OCI-LY7 (cell line): ENCODE measurements around the gene QSOX1. TPM values are rescaled to one million over a fixed set of nuclear protein-coding genes. Genes with fewer than 3 reads are reported as not detected.

Source experiments
- BruUV-seq: library from RNA; stranded (reverse); fragments of 400-500 nt; replicated peaks from 2 replicates; lab custom pipeline; 2021; lab: Mats Ljungman, UMichigan
- CTCF ChIA-PET: fragments of 300-600 bp; sonication (Branson Sonifier 250); formaldehyde crosslinking; loops from one replicate; lab custom pipeline; 2022; ENCODE audit warnings: antibody characterized with exemption; ENCODE audit not compliant: unreplicated experiment; lab: Charles Lee
- POLR2A ChIA-PET: fragments of 300-600 bp; sonication (Branson Sonifier 250); formaldehyde crosslinking; loops from one replicate; lab custom pipeline; 2022; ENCODE audit warnings: antibody characterized with exemption; lab: Charles Lee
- DNase-seq: peaks from one replicate; pipeline ENCODE4 v3.0.0-alpha.2; 2015; ENCODE audit warnings: low spot score
- H2AFZ ChIP-seq: fragments of 200-600 bp; sonication (generic), shearing (Covaris generic); 2 replicates; pipeline ENCODE4 v1.6.1; 2014; ENCODE audit warnings: mild to moderate bottlenecking, antibody characterized with exemption, low read length, moderate library complexity
- H3K27ac ChIP-seq: fragments of 200-600 bp; sonication (generic); 2 replicates; pipeline ENCODE4 v1.5.1; 2014; ENCODE audit warnings: mixed run types, low read depth, mild to moderate bottlenecking, moderate library complexity, low read length, inconsistent platforms; ENCODE audit not compliant: poor library complexity, severe bottlenecking
- H3K36me3 ChIP-seq: fragments of 200-600 bp; sonication (generic); 2 replicates; pipeline ENCODE4 v1.6.1; 2014; ENCODE audit warnings: mild to moderate bottlenecking, antibody characterized with exemption, low read length, moderate library complexity, mixed read lengths; ENCODE audit not compliant: insufficient read depth
- H3K4me1 ChIP-seq: fragments of 200-600 bp; sonication (generic); 2 replicates; pipeline ENCODE4 v1.5.1; 2014; ENCODE audit warnings: mild to moderate bottlenecking, low read length; ENCODE audit not compliant: insufficient read depth, poor library complexity, severe bottlenecking
- H3K4me2 ChIP-seq: fragments of 200-600 bp; sonication (generic); 2 replicates; pipeline ENCODE4 v1.6.1; 2014; ENCODE audit warnings: mild to moderate bottlenecking, low read length
- H3K4me3 ChIP-seq: fragments of 200-600 bp; sonication (generic); 2 replicates; pipeline ENCODE4 v1.5.1; 2014; ENCODE audit warnings: mild to moderate bottlenecking, low read depth, low read length; ENCODE audit not compliant: poor library complexity, severe bottlenecking
- H3K79me2 ChIP-seq: fragments of 200-600 bp; sonication (generic); 2 replicates; pipeline ENCODE4 v1.6.1; 2016; ENCODE audit warnings: low read depth, mild to moderate bottlenecking, low read length, moderate library complexity, mixed read lengths; ENCODE audit not compliant: insufficient read depth
- H3K9me2 ChIP-seq: fragments of 200-600 bp; sonication (generic); 2 replicates; pipeline ENCODE4 v1.6.1; 2016; ENCODE audit warnings: mild to moderate bottlenecking, low read length, mixed read lengths; ENCODE audit not compliant: insufficient read depth
- H3K9me3 ChIP-seq: fragments of 200-600 bp; sonication (generic); 2 replicates; pipeline ENCODE4 v1.6.1; 2014; ENCODE audit warnings: mild to moderate bottlenecking, mixed run types, low read length, mixed read lengths
- H4K20me1 ChIP-seq: fragments of 200-600 bp; sonication (generic); 2 replicates; pipeline ENCODE4 v1.6.1; 2014; ENCODE audit warnings: mild to moderate bottlenecking, antibody characterized with exemption, low read length, moderate library complexity, mixed read lengths; ENCODE audit not compliant: insufficient read depth
- CTCF ChIP-seq: fragments of 200-600 bp; sonication (generic); conservative IDR thresholded peaks from 2 replicates; pipeline ENCODE4 v1.5.1; 2014; ENCODE audit warnings: mild to moderate bottlenecking, antibody characterized with exemption, low read length, moderate library complexity, mixed read lengths
- EZH2phosphoT487 ChIP-seq: fragments of 200-600 bp; sonication (generic); IDR thresholded peaks from 2 replicates; pipeline ENCODE4 v1.6.1; 2018; ENCODE audit warnings: low read depth, borderline replicate concordance, mild to moderate bottlenecking, mixed run types, antibody characterized with exemption, low read length, moderate library complexity, mixed read lengths
- intact Hi-C: fragments of 100-400 bp; cut with micrococcal nuclease; formaldehyde crosslinking; loops from one replicate; pipeline ENCODE4 v1.10.0; 2022; ENCODE audit not compliant: unreplicated experiment
- total RNA-seq, 2 experiments: library from RNA; depleted of rRNA in 1 of 2; stranded (reverse); fragments of >200 nt in 1 of 2; shearing (Covaris generic) in 1 of 2; gene quantifications; 2 replicates each; pipeline ENCODE4 v1.2.3, GENCODE V29; 2014 to 2022

QSOX1 gene
- total RNA-seq, 2 experiments from 2014 or later: 8.4 to 23.6 TPM

- H3K4me1 ChIP-seq: no peaks in the 10 kb centered on the region
- no peak overlapping the region for H3K4me3 ChIP-seq
- no peaks in the 10 kb centered on the region for H3K36me3 ChIP-seq
- H3K4me2 ChIP-seq: no peak overlapping the region
- H2AFZ ChIP-seq: no peak overlapping the region
- no peaks in the 10 kb centered on the region for H3K9me3 ChIP-seq
- POLR2A ChIA-PET: interaction anchor here (1.2 kb wide), 1 partner anchor 22 kb away, joined by 3 read pairs; no protein-coding TSS in a partner anchor
- no peaks in the 10 kb centered on the region for H4K20me1 ChIP-seq
- H3K79me2 ChIP-seq: no peaks in the 10 kb centered on the region
- DNase-seq: no peak
- intact Hi-C loops: no loop called here
- TF ChIP-seq EZH2phosphoT487 (no peak), CTCF (no peak)
- BruUV-seq: no TSS peak
- no peak overlapping the region for H3K27ac ChIP-seq
- CTCF ChIA-PET: no interaction called here
- no peaks in the 10 kb centered on the region for H3K9me2 ChIP-seq
Observed at GRCh38 chr1:180123463-180123936, 31.2 kb upstream of the QSOX1 start.

- no peak for DNase-seq
- no TSS peak for BruUV-seq
- Histone ChIP-seq H3K4me1 (no peaks in the 10 kb centered on the region), H2AFZ (no peak overlapping the region), H3K4me3 (no peak overlapping the region), H3K9me3 (no peaks in the 10 kb centered on the region), H3K9me2 (no peaks in the 10 kb centered on the region), H3K36me3 (no peaks in the 10 kb centered on the region), H4K20me1 (no peaks in the 10 kb centered on the region), H3K4me2 (no peak overlapping the region), H3K79me2 (no peaks in the 10 kb centered on the region), H3K27ac (no peak overlapping the region)
- intact Hi-C loops: no loop called here
- CTCF ChIA-PET: no interaction called here
- TF ChIP-seq EZH2phosphoT487 (no peak), CTCF (no peak)
- POLR2A ChIA-PET: interaction anchor here (1.0 kb wide), 1 partner anchor 45 kb away, joined by 3 read pairs; no protein-coding TSS in a partner anchor
Observed at GRCh38 chr1:180130651-180131050, 24.0 kb upstream of the QSOX1 start.

- ChIA-PET POLR2A (no interaction called here), CTCF (no interaction called here)
- H3K4me3 ChIP-seq: no peak overlapping the region
- H3K27ac ChIP-seq: no peak overlapping the region
- no peak for TF ChIP-seq EZH2phosphoT487
- no peak for TF ChIP-seq CTCF
- H3K36me3 ChIP-seq: no peaks in the 10 kb centered on the region
- no peaks in the 10 kb centered on the region for H3K9me2 ChIP-seq
- intact Hi-C loops: no loop called here
- H3K4me1 ChIP-seq: no peaks in the 10 kb centered on the region
- no TSS peak for BruUV-seq
- no peaks in the 10 kb centered on the region for H3K79me2 ChIP-seq
- no peak overlapping the region for H2AFZ ChIP-seq
- no peak overlapping the region for H3K4me2 ChIP-seq
- H4K20me1 ChIP-seq: no peaks in the 10 kb centered on the region
- H3K9me3 ChIP-seq: no peaks in the 10 kb centered on the region
- no peak for DNase-seq
Observed at GRCh38 chr1:180131510-180131909, 23.2 kb upstream of the QSOX1 start.
